GM12878 (cell line): ENCODE results near the gene SNRPD2. TPM values are rescaled to one million over a fixed set of nuclear protein-coding genes. Genes with fewer than 3 reads are reported as not detected.

Source experiments
- ATAC-seq: fragments of 200-7000 bp; cut with Tn5 transposase; 3 replicates; pipeline ENCODE4 v1.9.1; 2020; ENCODE audit warnings: mild to moderate bottlenecking, moderate library complexity
- BruUV-seq: library from RNA; stranded (reverse); fragments of 400-500 nt; replicated peaks from 2 replicates; lab custom pipeline; 2021; lab: Mats Ljungman, UMichigan
- CTCF ChIA-PET: fragments of 300-600 bp; sonication (Branson Sonifier 250); formaldehyde crosslinking; extraction: SDS; loops from one replicate; lab custom pipeline; 2021; ENCODE audit warnings: inconsistent platforms; lab: Yijun Ruan, JAX
- POLR2A ChIA-PET: fragments of 350-600 bp; formaldehyde crosslinking; extraction: SDS; loops from one replicate; lab custom pipeline; 2021; ENCODE audit warnings: inconsistent platforms; lab: Charles Lee
- RAD21 ChIA-PET: fragments of 300-600 bp; sonication (Branson Sonifier 250); formaldehyde crosslinking; loops from one replicate; lab custom pipeline; 2023; ENCODE audit warnings: antibody characterized with exemption; ENCODE audit not compliant: unreplicated experiment; lab: Charles Lee
- SMC1A ChIA-PET: fragments of 300-600 bp; sonication (Branson Sonifier 250); formaldehyde crosslinking; loops from one replicate; lab custom pipeline; 2023; ENCODE audit not compliant: unreplicated experiment, uncharacterized antibody; lab: Charles Lee
- DNase-seq: peaks from one replicate; pipeline ENCODE4 v3.0.0-alpha.2; 2011; ENCODE audit warnings: low read depth, low spot score
- FAIRE-seq: peaks from 3 replicates; lab custom pipeline; 2011; peaks lifted over from hg19 to GRCh38; lab: Jason Lieb, UNC
- H2AFZ ChIP-seq: 2 replicates; pipeline ENCODE4 v1.6.0; 2011; ENCODE audit warnings: low read depth, low read length, control low read depth; ENCODE audit not compliant: control insufficient read depth
- H3K27ac ChIP-seq: 2 replicates; pipeline ENCODE4 v1.5.1; 2011; ENCODE audit warnings: control low read depth; ENCODE audit not compliant: control insufficient read depth, insufficient read depth
- H3K27me3 ChIP-seq, 2 experiments: replicated peaks in 1 of 2; 2 replicates each; pipeline versions ENCODE4 v1.6.0 to v1.6.1; 2011; ENCODE audit warnings: low read length in 1 of 2; ENCODE audit not compliant: control insufficient read depth in 2 of 2, insufficient read depth in 2 of 2
- H3K36me3 ChIP-seq, 2 experiments: 2 replicates each; pipeline ENCODE4 v1.5.1; 2011; ENCODE audit warnings: low read length in 1 of 2; ENCODE audit not compliant: control insufficient read depth in 2 of 2, insufficient read depth in 2 of 2
- H3K4me1 ChIP-seq: 2 replicates; pipeline ENCODE4 v1.6.1; 2011; ENCODE audit warnings: mild to moderate bottlenecking, low read length, moderate library complexity, mixed read lengths; ENCODE audit not compliant: control insufficient read depth, insufficient read depth
- H3K4me2 ChIP-seq: 2 replicates; pipeline ENCODE4 v1.6.0; 2011; ENCODE audit warnings: control low read depth; ENCODE audit not compliant: control insufficient read depth, insufficient read depth
- H3K4me3 ChIP-seq: fragments of 200-600 bp; sonication (generic); 2 replicates; pipeline ENCODE4 v1.5.1; 2016
- H3K79me2 ChIP-seq: 2 replicates; pipeline ENCODE4 v1.6.0; 2011; ENCODE audit warnings: low read length; ENCODE audit not compliant: control insufficient read depth, insufficient read depth
- H3K9ac ChIP-seq: 2 replicates; pipeline ENCODE4 v1.8.0; 2011; ENCODE audit warnings: low read length, control low read depth, mixed read lengths; ENCODE audit not compliant: control insufficient read depth, insufficient read depth
- H3K9me3 ChIP-seq: replicated peaks from 3 replicates; pipeline ENCODE4 v1.5.1; 2011; ENCODE audit warnings: mild to moderate bottlenecking, low read length; ENCODE audit not compliant: control insufficient read depth, insufficient read depth
- H4K20me1 ChIP-seq: 2 replicates; pipeline ENCODE4 v1.6.0; 2011; ENCODE audit not compliant: control insufficient read depth, insufficient read depth
- CHD4 ChIP-seq: fragments of 200-600 bp; sonication (generic); IDR thresholded peaks from 2 replicates; pipeline ENCODE4 v1.6.1; 2016; ENCODE audit warnings: mild to moderate bottlenecking
- FOS ChIP-seq: IDR thresholded peaks from 3 replicates; pipeline ENCODE4 v1.6.1; 2011; ENCODE audit warnings: borderline replicate concordance; ENCODE audit not compliant: insufficient read length; ENCODE audit errors: extremely low read depth
- NFIC ChIP-seq: IDR thresholded peaks from 2 replicates; pipeline ENCODE4 v1.6.1; 2012; ENCODE audit warnings: low read depth, mild to moderate bottlenecking, inconsistent platforms, low read length, moderate library complexity
- PML ChIP-seq: IDR thresholded peaks from 2 replicates; pipeline ENCODE4 v1.6.1; 2012; ENCODE audit warnings: low read length, inconsistent platforms
- ZBTB40 ChIP-seq: fragments of 450-650 bp; IDR thresholded peaks from 2 replicates; pipeline ENCODE4 v1.6.1; 2016; ENCODE audit warnings: mild to moderate bottlenecking, moderate library complexity, borderline replicate concordance
- WGBS: methylation state at CpG from one replicate; pipeline ENCODE4 v1.1.6; 2016; ENCODE audit warnings: low lambda C conversion rate; ENCODE audit not compliant: insufficient replicate concordance, insufficient coverage; ENCODE audit errors: missing lambda C conversion rate; 5-methylcytosine and 5-hydroxymethylcytosine counted together
- in situ Hi-C: fragments of 300-500 bp; cut with MboI; formaldehyde crosslinking; loops from 9 replicates; pipeline ENCODE4 v1.14.3; 2018; ENCODE audit warnings: mixed read lengths
- intact Hi-C: fragments of 100-400 bp; cut with micrococcal nuclease; formaldehyde crosslinking; loops from one replicate; pipeline ENCODE4 v1.14.2; 2022; ENCODE audit not compliant: unreplicated experiment
- polyA plus RNA-seq, 11 experiments: library from polyadenylated mRNA; depleted of rRNA in 4 of 11; unstranded in 6 of 11; stranded (reverse) in 5 of 11; fragments of >200 nt; fragmentation: Nextera tagmentation in 4 of 11; fragmentation: Illumina TruSeq in 1 of 11; extraction: Ambion mirVana in 4 of 11; extraction: Trizol in 1 of 11; gene quantifications; 1 replicate in 1 of 11; 2 replicates in 10 of 11; pipeline versions ENCODE4 v1.2.1 to v1.2.3, GENCODE V29; 2011 to 2016; ENCODE audit warnings: inconsistent platforms in 2 of 11, missing spikeins in 2 of 11, low read depth in 1 of 11
- total RNA-seq, 4 experiments: library from RNA; depleted of rRNA in 3 of 4; stranded (reverse); fragments of >200 nt in 3 of 4; fragmentation: Illumina TruSeq in 1 of 4; extraction: Trizol in 1 of 4; gene quantifications; 2 replicates each; pipeline versions ENCODE4 v1.2.1 to v1.2.3, GENCODE V29; 2013 to 2021

The SNRPD2 gene
- total and polyA plus RNA-seq, 10 of the 15 experiments (the other 5 are each of a cell fraction or from before 2014, with no cell fraction given), result 526 to 3,621 (median 951) TPM

GRCh38 chr19:45716359-45717130 is 24.8 kb upstream of the SNRPD2 start:
- in situ Hi-C loops, result no loop called here
- H3K9me3 ChIP-seq, result no peaks in the 10 kb centered on the region
- DNase-seq (no peak), ATAC-seq (peak; percentile 4), FAIRE-seq (peak; percentile 62)
- intact Hi-C loops, result no loop called here
- H3K79me2 ChIP-seq, result peaks cover 74% of the 10 kb centered on the region
- peak; percentile 23; the same call in 1 of the 2 replicates for TF ChIP-seq PML
- TF ChIP-seq FOS, result no peak
- TF ChIP-seq NFIC, result 0 out of 2 replicates have a peak, but pooled peaks have one; percentile 11
- ChIA-PET CTCF (interaction anchor here (0.7 to 4.8 kb wide), 15 partner anchors 10 to 204 kb away, joined by 3 to 53 read pairs (median 6); partner anchors contain the start of genes FBXO46, GIPR, QPCTL and SIX5), SMC1A (interaction anchor here (0.6 to 4.9 kb wide), 16 partner anchors 10 to 238 kb away, joined by 3 to 35 read pairs (median 4); partner anchors contain the start of genes DMWD, FBXO46, QPCTL and SIX5), POLR2A (interaction anchor here (0.5 to 5.9 kb wide), 19 partner anchors 9 to 1910 kb away, joined by 3 to 58 read pairs (median 4); partner anchors contain the start of genes FBXO46, QPCTL, SIX5 and SNRPD2), RAD21 (interaction anchor here (0.6 to 2.6 kb wide), 15 partner anchors 9 to 238 kb away, joined by 3 to 25 read pairs (median 4); partner anchors contain the start of genes FBXO46, GIPR, QPCTL and SIX5)
- under 1% methylated on average over 24 of the region's 24 CpGs for WGBS
- peaks cover 16 to 17% of the 10 kb centered on the region in 2 experiments; a peak in 3 of 4 replicates for H3K36me3 ChIP-seq
- H3K27me3 ChIP-seq, result no peaks in the 10 kb centered on the region
- H3K4me2 ChIP-seq, result peak overlapping the region; percentile 92
- H3K4me3 ChIP-seq, result peak overlapping the region; percentile 95
- TSS peak; percentile 61 for BruUV-seq
- H3K4me1 ChIP-seq, result peaks cover 13% of the 10 kb centered on the region
- H3K9ac ChIP-seq, result peak overlapping the region; percentile 99
- no peaks in the 10 kb centered on the region for H4K20me1 ChIP-seq
- peak overlapping the region; percentile 19 for H2AFZ ChIP-seq
- H3K27ac ChIP-seq, result peak overlapping the region; percentile 97

GRCh38 chr19:45715139-45715538 is 23.4 kb upstream of the SNRPD2 start:
- peaks cover 13% of the 10 kb centered on the region for H3K4me1 ChIP-seq
- peaks cover 13 to 19% of the 10 kb centered on the region in 2 experiments; a peak in 3 of 4 replicates for H3K36me3 ChIP-seq
- RAD21 ChIA-PET, result interaction anchor here (0.7 to 2.6 kb wide), 4 partner anchors 19 to 152 kb away, joined by 3 to 22 read pairs (median 3); partner anchors contain the start of genes QPCTL and SNRPD2
- ATAC-seq, result no peak
- in situ Hi-C loops (no loop called here), intact Hi-C loops (no loop called here)
- H3K4me3 ChIP-seq, result no peak overlapping the region
- POLR2A ChIA-PET, result interaction anchor here (0.6 to 5.9 kb wide), 7 partner anchors 9 to 175 kb away, joined by 3 to 58 read pairs (median 5); partner anchors contain the start of genes FBXO46, QPCTL and SNRPD2
- no peaks in the 10 kb centered on the region for H4K20me1 ChIP-seq
- FAIRE-seq, result no peak
- BruUV-seq, result no TSS peak
- H3K9ac ChIP-seq, result no peak overlapping the region
- no peak overlapping the region for H2AFZ ChIP-seq
- TF ChIP-seq ZBTB40 (peak; percentile 92), CHD4 (no peak)
- SMC1A ChIA-PET, result interaction anchor here (0.8 to 4.9 kb wide), 4 partner anchors 8 to 25 kb away, joined by 3 to 27 read pairs (median 4); partner anchors contain the start of gene QPCTL
- 81% methylated on average over 3 of the region's 3 CpGs for WGBS
- no peak for DNase-seq
- CTCF ChIA-PET, result interaction anchor here (1.3 to 4.8 kb wide), 5 partner anchors 12 to 84 kb away, joined by 3 to 53 read pairs (median 5); partner anchors contain the start of genes QPCTL, SIX5 and SNRPD2
- peaks cover 75% of the 10 kb centered on the region for H3K79me2 ChIP-seq
- no peaks in the 10 kb centered on the region for H3K27me3 ChIP-seq
- no peak overlapping the region for H3K27ac ChIP-seq
- H3K9me3 ChIP-seq, result no peaks in the 10 kb centered on the region
- H3K4me2 ChIP-seq, result no peak overlapping the region
